Natural killer cell (primary cell): ENCODE results near the gene POLA2. TPM values are rescaled to one million over a fixed set of nuclear protein-coding genes. Genes with fewer than 3 reads are reported as not detected.

Source experiments
- ATAC-seq, 3 donors: fragments of 150-1000 bp in 2 of 3; fragments of 200-7000 bp in 1 of 3; cut with Tn5 transposase; 1 replicate in 1 of 3; 2 replicates in 2 of 3; pipeline ENCODE4 v1.10.0; 2021; ENCODE audit warnings: mild to moderate bottlenecking in 2 of 3, moderate library complexity in 2 of 3
- DNase-seq, 2 donors: peaks; one replicate each; pipeline versions ENCODE4 v3.0.0 to v3.0.0-alpha.2; 2013 to 2021; ENCODE audit warnings: mixed read lengths in 1 of 2
- H3K27ac ChIP-seq: one replicate; pipeline ENCODE4 v1.5.1; 2013; ENCODE audit warnings: mild to moderate bottlenecking, low read length
- H3K27me3 ChIP-seq: one replicate; pipeline ENCODE4 v1.6.1; 2013; ENCODE audit warnings: low read length; ENCODE audit not compliant: control insufficient read depth, insufficient read depth
- H3K36me3 ChIP-seq: one replicate; pipeline ENCODE4 v1.6.1; 2013; ENCODE audit warnings: low read length; ENCODE audit not compliant: control insufficient read depth, insufficient read depth
- H3K4me1 ChIP-seq: one replicate; pipeline ENCODE4 v1.6.1; 2013; ENCODE audit warnings: low read length; ENCODE audit not compliant: control insufficient read depth, insufficient read depth
- H3K4me3 ChIP-seq: one replicate; pipeline ENCODE4 v1.5.1; 2013; ENCODE audit warnings: low read length
- H3K9me3 ChIP-seq: one replicate; pipeline ENCODE4 v1.6.1; 2013; ENCODE audit warnings: low read length; ENCODE audit not compliant: control insufficient read depth, insufficient read depth
- H3K27ac Mint-ChIP-seq, 2 donors: one replicate each; pipeline ENCODE4 v1.8.0; 2022; ENCODE audit warnings: mild to moderate bottlenecking in 2 of 2, mixed read lengths in 2 of 2, moderate library complexity in 1 of 2
- H3K27me3 Mint-ChIP-seq, 2 donors: one replicate each; pipeline ENCODE4 v1.8.0; 2022; ENCODE audit warnings: low read depth in 2 of 2, mixed read lengths in 2 of 2
- H3K36me3 Mint-ChIP-seq: one replicate; pipeline ENCODE4 v1.8.0; 2022; ENCODE audit warnings: mixed read lengths
- H3K4me1 Mint-ChIP-seq, 2 donors: one replicate each; pipeline ENCODE4 v1.8.0; 2022; ENCODE audit warnings: mixed read lengths in 2 of 2
- H3K4me3 Mint-ChIP-seq: one replicate; pipeline ENCODE4 v1.8.0; 2022; ENCODE audit warnings: mild to moderate bottlenecking, moderate library complexity, mixed read lengths
- H3K9me3 Mint-ChIP-seq, 2 donors: one replicate each; pipeline ENCODE4 v1.8.0; 2022; ENCODE audit warnings: mixed read lengths in 2 of 2
- WGBS: methylation state at CpG from one replicate; pipeline ENCODE4 v1.1.7; 2013; ENCODE audit warnings: missing lambda C conversion rate; ENCODE audit not compliant: insufficient coverage; 5-methylcytosine and 5-hydroxymethylcytosine counted together
- intact Hi-C: fragments of 100-400 bp; cut with micrococcal nuclease; formaldehyde crosslinking; loops from one replicate; pipeline ENCODE4 v1.14.2; 2022
- total RNA-seq, 4 donors: library from RNA; stranded (reverse); fragments of 120-200 nt in 1 of 4; gene quantifications; one replicate each; pipeline versions ENCODE4 v1.2.3 to v1.2.4, GENCODE V29; 2013 to 2022
- TF ChIP-seq, protein P1 (sequence below): fragments of 200-600 bp; IDR thresholded peaks from one replicate; pipeline ENCODE4 v1.8.0; 2022; ENCODE audit warnings: antibody characterized with exemption

Gene POLA2, protein sequence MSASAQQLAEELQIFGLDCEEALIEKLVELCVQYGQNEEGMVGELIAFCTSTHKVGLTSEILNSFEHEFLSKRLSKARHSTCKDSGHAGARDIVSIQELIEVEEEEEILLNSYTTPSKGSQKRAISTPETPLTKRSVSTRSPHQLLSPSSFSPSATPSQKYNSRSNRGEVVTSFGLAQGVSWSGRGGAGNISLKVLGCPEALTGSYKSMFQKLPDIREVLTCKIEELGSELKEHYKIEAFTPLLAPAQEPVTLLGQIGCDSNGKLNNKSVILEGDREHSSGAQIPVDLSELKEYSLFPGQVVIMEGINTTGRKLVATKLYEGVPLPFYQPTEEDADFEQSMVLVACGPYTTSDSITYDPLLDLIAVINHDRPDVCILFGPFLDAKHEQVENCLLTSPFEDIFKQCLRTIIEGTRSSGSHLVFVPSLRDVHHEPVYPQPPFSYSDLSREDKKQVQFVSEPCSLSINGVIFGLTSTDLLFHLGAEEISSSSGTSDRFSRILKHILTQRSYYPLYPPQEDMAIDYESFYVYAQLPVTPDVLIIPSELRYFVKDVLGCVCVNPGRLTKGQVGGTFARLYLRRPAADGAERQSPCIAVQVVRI
- total RNA-seq, result 10 to 100 TPM; 21.2 to 24.2 (median 22.7) TPM
- 17.6 TPM for total RNA-seq (2013)

DNA sequence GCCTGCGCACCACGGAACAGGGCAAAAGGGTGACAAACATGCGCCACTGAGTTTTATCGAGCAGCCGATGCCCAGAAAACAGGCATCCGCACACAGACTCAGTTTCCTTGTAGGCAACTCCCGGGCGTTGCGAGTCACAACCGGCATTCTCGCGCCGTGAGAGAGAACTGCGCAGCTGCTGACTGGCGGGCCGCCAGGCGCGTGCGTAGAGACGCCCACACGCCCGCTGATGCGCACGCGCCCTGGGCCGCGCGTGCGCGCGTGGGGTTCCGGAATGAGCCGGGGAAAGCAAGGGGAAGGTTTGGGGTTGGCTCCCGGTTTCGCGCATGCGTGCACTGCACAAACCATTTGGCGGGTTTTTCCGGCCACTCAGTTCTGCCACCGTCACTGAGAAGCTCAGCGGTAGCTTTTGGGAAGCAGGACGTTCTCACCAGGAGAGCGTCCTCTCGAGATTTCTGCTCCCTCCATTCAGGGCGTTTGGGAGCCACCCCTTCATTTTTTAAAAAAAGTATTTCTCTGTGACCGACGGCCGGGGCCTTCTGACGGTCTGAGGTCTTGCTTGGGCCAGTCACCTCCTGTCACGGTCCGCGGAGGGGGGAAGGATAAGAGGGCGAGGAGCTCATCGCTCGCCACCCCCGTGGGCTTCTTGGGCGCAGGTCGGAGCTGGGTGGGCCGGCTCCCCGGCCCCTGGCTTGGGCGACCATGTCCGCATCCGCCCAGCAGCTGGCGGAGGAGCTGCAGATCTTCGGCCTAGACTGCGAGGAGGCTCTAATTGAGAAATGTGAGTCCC, at the start of gene POLA2:
POLA2 (plus strand) TSS at position 372 of the 790 bp plus-strand sequence; CDS start at position 703, 331 bp downstream.
- intact Hi-C loops, result no loop called here
- Histone ChIP-seq H3K9me3 (no peaks in the 10 kb centered on the region), H3K36me3 (peaks cover 4% of the 10 kb centered on the region), H3K4me1 (peaks cover 22% of the 10 kb centered on the region), H3K4me3 (peak within 1 kb of the TSS; percentile 62), H3K27ac (peak within 1 kb of the TSS; percentile 84), H3K27me3 (no peaks in the 10 kb centered on the region)
- Mint-ChIP-seq H3K27ac (peak within 1 kb of the TSS; percentile 93 to 97), H3K27me3 (no peaks in the 10 kb centered on the region), H3K4me3 (peak within 1 kb of the TSS; percentile 95), H3K4me1 (peaks cover 19 to 37% of the 10 kb centered on the region in 2 donors), H3K36me3 (no peaks in the 10 kb centered on the region), H3K9me3 (no peaks in the 10 kb centered on the region)
- TF ChIP-seq, protein P1, sequence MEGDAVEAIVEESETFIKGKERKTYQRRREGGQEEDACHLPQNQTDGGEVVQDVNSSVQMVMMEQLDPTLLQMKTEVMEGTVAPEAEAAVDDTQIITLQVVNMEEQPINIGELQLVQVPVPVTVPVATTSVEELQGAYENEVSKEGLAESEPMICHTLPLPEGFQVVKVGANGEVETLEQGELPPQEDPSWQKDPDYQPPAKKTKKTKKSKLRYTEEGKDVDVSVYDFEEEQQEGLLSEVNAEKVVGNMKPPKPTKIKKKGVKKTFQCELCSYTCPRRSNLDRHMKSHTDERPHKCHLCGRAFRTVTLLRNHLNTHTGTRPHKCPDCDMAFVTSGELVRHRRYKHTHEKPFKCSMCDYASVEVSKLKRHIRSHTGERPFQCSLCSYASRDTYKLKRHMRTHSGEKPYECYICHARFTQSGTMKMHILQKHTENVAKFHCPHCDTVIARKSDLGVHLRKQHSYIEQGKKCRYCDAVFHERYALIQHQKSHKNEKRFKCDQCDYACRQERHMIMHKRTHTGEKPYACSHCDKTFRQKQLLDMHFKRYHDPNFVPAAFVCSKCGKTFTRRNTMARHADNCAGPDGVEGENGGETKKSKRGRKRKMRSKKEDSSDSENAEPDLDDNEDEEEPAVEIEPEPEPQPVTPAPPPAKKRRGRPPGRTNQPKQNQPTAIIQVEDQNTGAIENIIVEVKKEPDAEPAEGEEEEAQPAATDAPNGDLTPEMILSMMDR, result no peak
- WGBS, result under 1% methylated on average over 66 of the region's 66 CpGs
- ATAC-seq (peak; percentile 91 to 97 (median 94)), DNase-seq (peak; percentile 95 to 100)

DNA sequence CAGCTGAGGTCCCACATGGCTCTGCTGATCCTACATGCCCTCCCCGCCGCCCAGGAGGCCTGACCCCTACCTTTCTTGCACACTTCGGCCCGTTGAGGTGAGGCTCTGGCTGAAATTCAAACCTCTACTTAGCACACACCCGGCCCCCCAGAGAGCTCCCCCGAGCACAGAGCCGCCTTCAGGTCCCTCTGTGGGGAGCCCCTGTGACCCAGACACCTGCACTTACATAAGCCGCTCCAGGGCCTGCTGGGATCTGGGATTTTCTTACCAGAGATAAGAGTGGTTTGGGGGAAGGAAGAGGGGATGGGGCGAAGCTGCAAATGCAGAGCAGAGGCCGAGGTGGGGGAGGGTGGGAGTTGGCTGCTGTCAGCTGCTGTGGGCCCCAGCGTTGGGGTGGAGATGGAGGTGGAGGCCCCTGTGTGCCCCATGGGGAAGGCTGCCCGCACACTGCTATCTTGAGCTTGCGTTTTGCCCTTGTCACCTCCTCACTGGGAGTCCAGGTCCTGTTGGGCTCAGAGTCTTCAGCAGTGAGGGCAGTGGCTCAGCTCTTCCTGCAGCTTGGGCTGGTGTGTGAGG, 49.4 kb upstream of the POLA2 start:
- no peak for ATAC-seq
- no peak for DNase-seq
- WGBS, result 71% methylated on average over 13 of the region's 13 CpGs
- Mint-ChIP-seq H3K36me3 (peaks cover 8% of the 10 kb centered on the region), H3K4me1 (peaks cover 26 to 46% of the 10 kb centered on the region in 2 donors), H3K9me3 (no peaks in the 10 kb centered on the region), H3K27me3 (peaks cover 0 to 5% of the 10 kb centered on the region in 2 donors), H3K27ac (no peak overlapping the region), H3K4me3 (no peak overlapping the region)
- intact Hi-C loops, result loop anchor here (5.0 to 10.0 kb wide), 2 partner anchors 40 to 292 kb away; no protein-coding TSS in a partner anchor
- H3K27me3 ChIP-seq, result no peaks in the 10 kb centered on the region
- no peak overlapping the region for H3K4me3 ChIP-seq
- no peaks in the 10 kb centered on the region for H3K9me3 ChIP-seq
- H3K27ac ChIP-seq, result no peak overlapping the region
- H3K36me3 ChIP-seq, result peaks cover 41% of the 10 kb centered on the region
- TF ChIP-seq, protein P1, result no peak
- H3K4me1 ChIP-seq, result peaks cover 38% of the 10 kb centered on the region

DNA sequence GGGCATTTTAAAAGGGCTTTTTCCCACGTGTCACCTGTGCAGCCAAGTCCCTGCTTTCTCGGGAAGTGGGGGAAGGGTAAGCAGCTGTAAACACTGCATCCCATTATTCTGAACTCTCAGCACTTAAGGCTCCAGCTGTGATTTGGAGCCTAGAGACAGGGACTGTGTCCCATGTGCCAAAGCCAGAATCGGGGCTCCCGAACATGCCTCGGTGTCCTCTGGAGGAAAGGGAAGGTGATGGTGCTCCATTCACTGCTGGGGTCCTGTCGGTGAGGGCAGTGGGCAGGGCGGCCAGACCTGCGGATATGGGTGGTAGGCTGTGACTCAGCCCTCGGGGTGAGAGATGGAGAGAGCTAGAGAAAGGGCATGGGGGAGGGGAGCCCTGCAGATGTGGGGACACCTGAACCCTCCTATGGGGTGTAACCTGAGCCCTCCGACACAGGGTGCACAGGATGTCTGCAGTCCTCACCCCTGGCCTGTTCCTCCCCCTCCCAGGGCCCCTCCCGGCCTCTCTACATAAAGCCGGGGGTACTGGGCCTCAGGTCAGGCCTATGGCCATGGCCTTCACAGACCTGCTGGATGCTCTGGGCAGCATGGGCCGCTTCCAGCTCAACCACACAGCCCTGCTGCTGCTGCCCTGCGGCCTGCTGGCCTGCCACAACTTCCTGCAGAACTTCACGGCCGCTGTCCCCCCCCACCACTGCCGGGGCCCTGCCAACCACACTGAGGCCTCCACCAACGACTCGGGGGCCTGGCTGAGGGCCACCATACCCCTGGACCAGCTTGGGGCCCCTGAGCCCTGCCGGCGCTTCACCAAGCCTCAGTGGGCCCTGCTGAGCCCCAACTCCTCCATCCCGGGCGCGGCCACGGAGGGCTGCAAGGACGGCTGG, 48.2 kb upstream of the POLA2 start:
- Histone ChIP-seq H3K27ac (no peak overlapping the region), H3K4me1 (peaks cover 37% of the 10 kb centered on the region), H3K9me3 (no peaks in the 10 kb centered on the region), H3K4me3 (peak overlapping the region; percentile 9), H3K27me3 (no peaks in the 10 kb centered on the region), H3K36me3 (peaks cover 33% of the 10 kb centered on the region)
- peak; percentile 33 to 46 for DNase-seq
- Mint-ChIP-seq H3K4me3 (peak overlapping the region; percentile 78), H3K4me1 (peaks cover 26 to 46% of the 10 kb centered on the region in 2 donors), H3K9me3 (no peaks in the 10 kb centered on the region), H3K27me3 (peaks cover 0 to 5% of the 10 kb centered on the region in 2 donors), H3K36me3 (peaks cover 7% of the 10 kb centered on the region), H3K27ac (peak overlapping the region in 1 of 2 donors; percentile 31)
- ATAC-seq, result peak; percentile 65 to 89 (median 78)
- intact Hi-C loops, result loop anchor here (5.0 to 10.0 kb wide), 2 partner anchors 39 to 291 kb away; no protein-coding TSS in a partner anchor
- TF ChIP-seq, protein P1, result no peak
- 13% methylated on average over 26 of the region's 26 CpGs for WGBS
